HUES64 (cell line): ENCODE results near the gene SYNE1.

Source experiments
- H3K27ac ChIP-seq: 2 replicates; pipeline ENCODE4 v1.7.0; 2013; ENCODE audit warnings: low read depth, low read length, inconsistent platforms
- H3K27me3 ChIP-seq: 2 replicates; pipeline ENCODE4 v1.6.1; 2013; ENCODE audit warnings: mild to moderate bottlenecking, low read length; ENCODE audit not compliant: insufficient read depth
- H3K36me3 ChIP-seq: 2 replicates; pipeline ENCODE4 v1.6.1; 2013; ENCODE audit warnings: mild to moderate bottlenecking, low read length; ENCODE audit not compliant: insufficient read depth
- H3K4me1 ChIP-seq: 2 replicates; pipeline ENCODE4 v1.6.1; 2013; ENCODE audit warnings: mild to moderate bottlenecking, low read length, moderate library complexity; ENCODE audit not compliant: insufficient read depth
- H3K4me3 ChIP-seq: 2 replicates; pipeline ENCODE4 v1.5.1; 2013; ENCODE audit warnings: mild to moderate bottlenecking, low read length, moderate library complexity
- H3K9ac ChIP-seq: 2 replicates; pipeline ENCODE4 v1.6.1; 2013; ENCODE audit warnings: mild to moderate bottlenecking, low read depth, low read length
- H3K9me3 ChIP-seq: 2 replicates; pipeline ENCODE4 v1.6.1; 2013; ENCODE audit warnings: low read depth, low read length; ENCODE audit not compliant: insufficient read depth
- WGBS: fragments of 150-250, 120-280 bp; methylation state at CpG from one replicate; pipeline ENCODE4 v1.1.7; 2013; ENCODE audit warnings: missing lambda C conversion rate; 5-methylcytosine and 5-hydroxymethylcytosine counted together

SYNE1 gene

DNA sequence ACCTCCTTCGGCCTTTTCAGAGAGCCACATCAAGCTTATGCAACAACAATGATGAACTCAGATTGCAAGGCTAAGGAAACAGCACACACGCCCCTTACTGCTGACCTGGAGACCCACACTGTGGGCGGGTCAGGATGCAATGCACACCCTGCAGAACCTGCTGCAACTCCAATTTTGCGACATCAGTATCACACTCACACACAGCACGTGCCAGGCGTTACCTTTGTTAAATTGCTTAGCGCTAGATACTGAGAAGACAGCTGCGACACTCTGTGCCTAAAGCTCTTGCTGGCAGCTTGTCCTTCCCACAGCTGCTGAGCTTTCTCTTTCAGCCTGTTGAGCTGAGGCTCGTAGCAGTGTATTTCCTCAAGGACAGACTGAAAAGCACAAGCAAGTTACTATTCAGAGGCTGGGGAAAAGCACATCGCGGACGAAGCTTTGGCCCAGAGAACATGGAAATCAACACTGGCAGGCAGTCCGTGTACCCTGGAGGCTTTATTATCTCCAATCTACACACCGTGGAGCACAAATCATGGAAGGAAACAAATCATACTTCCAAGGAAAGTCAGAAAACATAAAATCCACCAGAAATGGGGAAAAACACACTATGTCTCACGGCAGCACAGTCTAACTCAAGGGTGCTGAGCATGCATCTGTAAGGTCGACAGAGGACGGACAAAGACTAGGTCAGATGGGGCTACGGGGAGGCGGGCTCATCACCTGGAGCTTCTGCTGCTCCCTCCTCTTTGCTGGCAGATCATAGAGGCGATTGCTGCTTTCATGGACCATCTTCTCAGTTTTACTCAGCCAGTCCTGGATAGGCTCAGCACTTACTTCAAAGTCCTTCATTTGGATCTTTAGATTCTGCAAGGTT is 268.2 kb downstream of the SYNE1 start:
- Histone ChIP-seq H3K27ac (no peak overlapping the region), H3K4me1 (0 out of 2 replicates have a peak, but pooled peaks cover 6% of the 10 kb centered on the region), H3K9ac (no peak overlapping the region), H3K9me3 (no peaks in the 10 kb centered on the region), H3K27me3 (no peaks in the 10 kb centered on the region), H3K36me3 (no peaks in the 10 kb centered on the region), H3K4me3 (no peak overlapping the region)
- 91% methylated on average over 20 of the region's 20 CpGs for WGBS

DNA sequence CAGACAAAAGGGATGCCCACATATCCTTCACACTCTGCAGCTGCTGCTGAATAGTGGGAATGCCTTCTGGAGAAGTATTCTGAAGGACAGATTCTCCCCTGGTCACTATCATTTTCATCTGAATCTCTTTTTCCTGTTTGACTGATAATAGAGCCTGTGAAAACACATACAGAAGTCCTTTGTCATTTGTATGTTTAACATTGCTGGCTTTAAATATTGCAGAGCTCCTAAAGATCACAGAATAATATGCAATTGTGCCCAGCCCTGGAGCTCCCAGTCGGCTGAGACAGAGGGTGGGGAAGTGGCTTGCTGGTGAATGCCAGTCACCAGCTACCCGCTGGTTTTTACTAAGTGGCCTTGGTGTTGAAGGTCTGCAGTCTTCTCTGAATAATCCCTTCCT is 272.3 kb downstream of the SYNE1 start:
- Histone ChIP-seq H3K4me1 (0 out of 2 replicates have a peak, but pooled peaks cover 6% of the 10 kb centered on the region), H3K9me3 (no peaks in the 10 kb centered on the region), H3K4me3 (no peak overlapping the region), H3K27ac (no peak overlapping the region), H3K9ac (no peak overlapping the region), H3K36me3 (no peaks in the 10 kb centered on the region), H3K27me3 (no peaks in the 10 kb centered on the region)
- 74% methylated on average over 2 of the region's 2 CpGs for WGBS

DNA sequence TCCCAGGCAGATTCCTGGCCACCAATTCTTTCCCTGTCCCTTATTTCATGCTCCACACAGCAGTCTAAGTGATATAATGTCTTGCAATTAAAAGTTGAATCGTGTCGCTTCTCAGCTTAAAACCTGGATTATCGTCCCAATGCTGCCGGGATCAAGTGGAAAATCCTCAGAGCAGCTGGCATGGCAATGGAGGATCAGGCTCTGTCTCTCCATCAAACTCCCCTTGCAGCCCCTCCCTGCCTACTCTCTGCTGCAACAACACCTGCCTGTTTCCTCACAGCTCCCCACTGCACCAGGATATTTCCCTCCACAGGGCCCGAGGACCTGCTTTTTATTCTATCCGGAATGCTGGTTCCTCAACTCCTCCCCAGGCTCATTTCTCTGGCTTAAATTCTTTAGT is 277.1 kb downstream of the SYNE1 start:
- H3K27me3 ChIP-seq: no peaks in the 10 kb centered on the region
- no peak overlapping the region for H3K27ac ChIP-seq
- H3K4me1 ChIP-seq: 0 out of 2 replicates have a peak, but pooled peaks cover 3% of the 10 kb centered on the region
- H3K9me3 ChIP-seq: no peaks in the 10 kb centered on the region
- H3K4me3 ChIP-seq: no peak overlapping the region
- WGBS: 94% methylated on average over 6 of the region's 6 CpGs
- no peaks in the 10 kb centered on the region for H3K36me3 ChIP-seq
- no peak overlapping the region for H3K9ac ChIP-seq

DNA sequence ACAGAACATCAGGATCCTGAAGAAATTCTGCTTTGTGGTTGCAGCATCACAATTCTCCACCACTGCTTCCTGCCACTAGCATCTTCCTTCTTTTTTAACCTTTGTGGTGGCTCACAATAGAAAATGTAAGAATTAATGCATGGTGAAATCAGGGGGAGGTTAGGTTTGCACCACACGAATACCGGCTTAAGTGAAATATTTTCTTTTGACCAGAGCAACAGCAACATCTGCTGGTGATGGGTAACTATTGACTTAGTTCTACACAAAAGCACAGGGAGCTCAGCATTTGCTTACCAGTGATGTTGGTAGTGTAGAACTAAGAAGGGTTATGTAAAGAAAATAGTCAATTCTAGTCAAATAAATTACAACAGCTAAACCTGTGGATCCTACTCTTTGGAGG is 280.5 kb downstream of the SYNE1 start:
- no peaks in the 10 kb centered on the region for H3K9me3 ChIP-seq
- no peak overlapping the region for H3K9ac ChIP-seq
- H3K4me3 ChIP-seq: no peak overlapping the region
- 28% methylated on average over 2 of the region's 2 CpGs for WGBS
- no peak overlapping the region for H3K27ac ChIP-seq
- no peaks in the 10 kb centered on the region for H3K4me1 ChIP-seq
- H3K27me3 ChIP-seq: no peaks in the 10 kb centered on the region
- H3K36me3 ChIP-seq: no peaks in the 10 kb centered on the region

DNA sequence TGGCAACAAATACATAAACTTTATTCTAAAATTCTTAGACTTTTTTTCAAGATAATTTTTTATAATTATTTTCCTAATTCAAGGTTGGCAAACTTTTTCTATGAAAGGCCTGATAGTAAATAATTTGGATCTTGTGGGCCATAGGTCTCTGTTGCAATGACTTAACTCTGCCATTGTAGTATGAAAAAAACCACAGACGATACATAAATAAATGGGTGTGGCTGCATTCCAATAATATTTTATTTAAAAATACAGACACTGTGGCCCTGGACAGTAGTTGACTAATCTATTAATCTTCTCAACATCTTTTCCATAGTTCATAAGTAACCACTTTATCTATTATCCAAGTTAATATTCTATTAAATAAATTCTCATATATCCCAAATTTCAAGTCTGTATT is 281.1 kb downstream of the SYNE1 start:
- Histone ChIP-seq H3K27ac (no peak overlapping the region), H3K9ac (no peak overlapping the region), H3K4me3 (no peak overlapping the region), H3K36me3 (no peaks in the 10 kb centered on the region), H3K9me3 (no peaks in the 10 kb centered on the region), H3K27me3 (no peaks in the 10 kb centered on the region), H3K4me1 (no peaks in the 10 kb centered on the region)
- no CpG with 5 or more reads among the region's 1 CpG for WGBS

DNA sequence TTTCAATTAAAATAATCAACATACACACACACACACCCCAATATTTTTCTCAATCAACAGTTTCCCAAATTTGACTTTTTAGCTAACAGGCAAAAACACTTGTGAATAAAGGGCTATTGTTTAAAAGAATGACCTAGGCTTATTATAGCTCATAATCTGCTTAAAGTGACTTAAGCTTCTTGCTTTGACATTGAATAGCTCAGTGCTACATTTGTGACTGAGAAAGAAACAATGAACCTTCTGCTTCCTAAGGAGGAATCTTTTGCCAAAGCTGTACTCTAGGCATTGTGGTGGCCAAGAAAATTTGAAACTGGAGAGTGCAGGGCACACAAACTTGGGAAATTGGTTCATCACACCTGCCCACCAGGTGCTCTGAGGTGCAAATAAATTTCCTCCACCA is 282.0 kb downstream of the SYNE1 start:
- Histone ChIP-seq H3K9me3 (no peaks in the 10 kb centered on the region), H3K9ac (no peak overlapping the region), H3K4me3 (no peak overlapping the region), H3K27ac (no peak overlapping the region), H3K4me1 (no peaks in the 10 kb centered on the region), H3K27me3 (no peaks in the 10 kb centered on the region), H3K36me3 (no peaks in the 10 kb centered on the region)

DNA sequence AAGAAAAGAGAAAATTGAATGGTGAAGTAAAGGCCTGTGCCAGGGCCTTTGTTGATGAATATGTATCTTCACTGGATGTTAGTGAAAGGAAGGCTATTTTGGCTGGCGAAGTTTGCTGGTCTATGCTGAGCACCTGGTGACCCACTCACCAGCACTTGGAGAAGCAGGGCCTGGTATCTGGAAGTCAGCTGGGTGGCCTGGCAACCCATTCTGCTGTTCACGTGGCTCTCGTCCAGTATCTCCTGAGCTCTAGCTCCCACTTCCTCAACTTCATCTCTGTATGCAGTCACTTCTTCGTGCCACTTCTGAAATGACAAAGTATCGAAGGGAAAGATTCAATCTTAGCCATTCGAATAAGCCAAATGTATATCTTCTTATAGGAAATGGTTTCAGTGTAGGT is 283.7 kb downstream of the SYNE1 start:
- Histone ChIP-seq H3K27ac (no peak overlapping the region), H3K36me3 (no peaks in the 10 kb centered on the region), H3K9me3 (no peaks in the 10 kb centered on the region), H3K4me3 (no peak overlapping the region), H3K9ac (no peak overlapping the region), H3K27me3 (no peaks in the 10 kb centered on the region), H3K4me1 (no peaks in the 10 kb centered on the region)
- WGBS: 95% methylated on average over 6 of the region's 6 CpGs

DNA sequence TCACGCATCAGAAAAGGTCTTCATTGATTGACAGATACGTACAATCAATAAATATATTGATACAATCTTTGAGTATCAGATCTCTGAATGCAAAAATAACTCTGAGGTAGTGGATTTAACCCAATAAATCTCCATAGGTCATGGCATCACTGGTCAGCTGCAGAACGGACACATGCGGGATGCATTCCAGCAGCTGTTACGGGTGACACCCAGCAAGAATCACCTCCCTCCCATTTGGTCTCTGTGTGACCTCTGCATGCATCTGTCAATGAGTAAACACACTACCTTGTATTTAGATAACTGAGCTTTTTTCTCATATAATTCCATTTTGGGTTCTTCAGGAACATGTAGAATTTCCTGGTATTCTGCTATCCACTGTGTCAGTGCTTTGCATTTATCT is 285.4 kb downstream of the SYNE1 start:
- Histone ChIP-seq H3K27me3 (no peaks in the 10 kb centered on the region), H3K9me3 (no peaks in the 10 kb centered on the region), H3K27ac (no peak overlapping the region), H3K4me1 (no peaks in the 10 kb centered on the region), H3K9ac (no peak overlapping the region), H3K36me3 (no peaks in the 10 kb centered on the region), H3K4me3 (no peak overlapping the region)
- WGBS: 86% methylated on average over 4 of the region's 5 CpGs

DNA sequence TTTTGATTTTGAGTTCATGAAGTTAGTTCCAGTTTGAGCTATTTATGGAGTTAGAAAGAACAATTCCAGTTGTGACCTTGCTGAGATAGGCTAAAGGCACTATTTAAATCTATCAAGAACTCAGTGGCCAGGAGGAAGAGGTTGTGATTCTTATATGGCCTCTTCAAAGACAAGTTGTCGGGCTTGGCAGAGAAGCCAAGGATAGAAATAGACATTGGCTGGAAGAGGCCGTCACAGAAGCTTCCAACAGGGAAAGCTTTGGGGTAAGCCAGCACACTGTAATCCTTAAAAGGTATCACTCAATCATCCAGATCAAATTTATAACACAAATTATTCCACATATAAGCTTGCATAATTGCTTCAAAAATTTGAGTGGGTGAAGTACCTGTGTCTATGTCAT is 286.1 kb downstream of the SYNE1 start:
- 91% methylated on average over 2 of the region's 2 CpGs for WGBS
- H3K27me3 ChIP-seq: no peaks in the 10 kb centered on the region
- H3K4me3 ChIP-seq: no peak overlapping the region
- H3K27ac ChIP-seq: no peak overlapping the region
- no peaks in the 10 kb centered on the region for H3K36me3 ChIP-seq
- H3K9ac ChIP-seq: no peak overlapping the region
- no peaks in the 10 kb centered on the region for H3K4me1 ChIP-seq
- H3K9me3 ChIP-seq: no peaks in the 10 kb centered on the region

DNA sequence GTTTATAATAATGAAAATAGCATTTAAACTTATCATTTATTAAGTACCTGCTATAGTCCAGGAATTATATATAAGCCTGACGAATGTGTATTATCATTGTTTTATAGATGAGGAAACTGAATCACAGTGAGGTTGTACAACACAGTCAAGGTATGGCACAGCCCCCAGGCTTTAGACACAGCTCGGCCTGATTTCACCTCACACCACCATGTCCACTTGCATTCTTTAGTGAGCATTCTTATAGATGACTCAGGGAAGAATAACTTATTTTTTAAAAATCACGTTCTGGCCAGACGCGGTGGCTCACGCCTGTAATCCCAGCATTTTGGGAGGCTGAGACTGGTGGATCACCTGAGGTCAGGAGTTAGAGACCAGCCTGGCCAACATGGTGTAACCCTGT is 289.0 kb downstream of the SYNE1 start:
- WGBS: 92% methylated on average over 6 of the region's 6 CpGs
- Histone ChIP-seq H3K27me3 (no peaks in the 10 kb centered on the region), H3K4me3 (no peak overlapping the region), H3K4me1 (no peaks in the 10 kb centered on the region), H3K9ac (no peak overlapping the region), H3K27ac (no peak overlapping the region), H3K9me3 (no peaks in the 10 kb centered on the region), H3K36me3 (no peaks in the 10 kb centered on the region)

DNA sequence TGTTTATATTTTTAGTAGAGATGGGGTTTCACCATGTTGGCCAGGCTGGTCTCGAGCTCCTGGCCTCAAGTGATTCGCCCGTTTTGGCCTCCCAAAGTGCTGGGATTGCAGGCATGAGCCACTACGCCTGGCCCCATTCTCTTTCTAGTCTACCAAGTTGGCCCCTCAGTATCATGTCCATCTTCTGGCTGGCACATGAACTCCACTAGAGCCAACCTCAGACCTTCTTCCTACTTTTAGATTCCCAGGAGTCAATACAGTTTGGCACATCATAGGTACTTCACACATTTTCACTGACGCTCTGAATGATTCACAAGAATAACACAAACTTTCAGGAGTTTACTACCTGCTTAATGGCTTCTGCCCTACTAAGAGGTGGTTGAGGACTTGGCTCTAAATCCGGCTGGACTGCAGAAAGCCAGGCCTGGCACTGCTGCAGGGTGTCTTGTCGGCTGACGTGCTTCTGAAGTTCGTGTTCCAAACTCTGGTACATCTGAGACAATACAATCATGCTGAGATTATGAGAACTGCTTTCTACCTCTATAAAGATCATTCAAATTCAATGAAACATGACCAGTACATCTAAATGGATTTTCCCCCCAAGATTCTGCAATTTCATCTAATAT is 293.3 kb downstream of the SYNE1 start:
- H3K27ac ChIP-seq: no peak overlapping the region
- H3K36me3 ChIP-seq: no peaks in the 10 kb centered on the region
- WGBS: 95% methylated on average over 9 of the region's 9 CpGs
- no peaks in the 10 kb centered on the region for H3K9me3 ChIP-seq
- H3K27me3 ChIP-seq: no peaks in the 10 kb centered on the region
- no peak overlapping the region for H3K4me3 ChIP-seq
- no peaks in the 10 kb centered on the region for H3K4me1 ChIP-seq
- no peak overlapping the region for H3K9ac ChIP-seq
